ENCODE results near the gene TFCP2L1. TPM values are rescaled to one million over a fixed set of nuclear protein-coding genes. Genes with fewer than 3 reads are reported as not detected.

TFCP2L1 gene
- total and polyA plus RNA-seq, 12 donors: 0.02 to 0.60 (median 0.14) TPM; not detected in 1

GRCh38 chr2:121200419-121201315 is 84.3 kb downstream of the TFCP2L1 start:
- Histone ChIP-seq H3K4me1 (peaks cover 0 to 18% (median 0%) of the 10 kb centered on the region in 9 donors), H3K27me3 (no peaks in the 10 kb centered on the region), H3K27ac (no peak overlapping the region), H3K36me3 (no peaks in the 10 kb centered on the region), H3K4me3 (no peak overlapping the region), H3K9me3 (no peaks in the 10 kb centered on the region)
- 86 to 92% methylated on average over 14 of the region's 14 CpGs for WGBS, 2 donors
- no peak for TF ChIP-seq CTCF (IDR thresholded peaks at IDR 0.05)
- intact Hi-C loops (cut with DNase I): no loop called here
- ATAC-seq (no peak), DNase-seq (no peak)

- 83 to 85% methylated on average over 8 of the region's 8 CpGs for WGBS, 2 donors
- ATAC-seq (no peak), DNase-seq (no peak)
- Histone ChIP-seq H3K27ac (no peak overlapping the region), H3K27me3 (no peaks in the 10 kb centered on the region), H3K4me1 (peaks cover 0 to 18% (median 0%) of the 10 kb centered on the region in 9 donors), H3K9me3 (no peaks in the 10 kb centered on the region), H3K36me3 (no peaks in the 10 kb centered on the region), H3K4me3 (no peak overlapping the region)
- intact Hi-C loops (cut with DNase I): no loop called here
- TF ChIP-seq CTCF (IDR thresholded peaks at IDR 0.05): no peak
Measured at GRCh38 chr2:121200011-121200347, 85.0 kb downstream of the TFCP2L1 start.

- no peak for TF ChIP-seq CTCF (IDR thresholded peaks at IDR 0.05)
- H3K4me1 ChIP-seq: peaks cover 0 to 18% (median 0%) of the 10 kb centered on the region in 9 donors
- H3K27ac ChIP-seq: no peak overlapping the region
- H3K36me3 ChIP-seq: no peaks in the 10 kb centered on the region
- H3K9me3 ChIP-seq: no peaks in the 10 kb centered on the region
- intact Hi-C loops (cut with DNase I): loop anchor here in 1 of 10 donors (10.0 kb wide), 1 partner anchor 285 kb away; no protein-coding TSS in a partner anchor
- DNase-seq (no peak), ATAC-seq (no peak)
- WGBS, 2 donors: 90 to 91% methylated on average over 10 of the region's 10 CpGs
- no peaks in the 10 kb centered on the region for H3K27me3 ChIP-seq
- H3K4me3 ChIP-seq: no peak overlapping the region
Measured at GRCh38 chr2:121199281-121200010, 85.6 kb downstream of the TFCP2L1 start.

GRCh38 chr2:121197369-121198091 is 87.5 kb downstream of the TFCP2L1 start:
- DNase-seq: peak in 1 of 2 donors; percentile 40
- Histone ChIP-seq H3K4me1 (peaks cover 0 to 18% (median 0%) of the 10 kb centered on the region in 9 donors), H3K36me3 (no peaks in the 10 kb centered on the region), H3K4me3 (no peak overlapping the region), H3K27me3 (no peaks in the 10 kb centered on the region), H3K9me3 (no peaks in the 10 kb centered on the region), H3K27ac (peak overlapping the region in 4 of 10 donors; percentile 49 to 84 (median 52))
- ATAC-seq: peak; percentile 56 to 93 (median 70)
- intact Hi-C loops (cut with DNase I): loop anchor here in 1 of 10 donors (10.0 kb wide), 1 partner anchor 287 kb away; no protein-coding TSS in a partner anchor
- TF ChIP-seq CTCF (IDR thresholded peaks at IDR 0.05): no peak
- WGBS, 2 donors: 63 to 79% methylated on average over 19 of the region's 19 CpGs
